ENCODE data around the gene AP3B1.

- TF ChIP-seq CTCF (conservative IDR thresholded peaks at IDR 0.05 in 1 of 2, IDR thresholded peaks at IDR 0.05 in 1 of 2; ENCODE audit: extremely low read depth in 1 of 2, insufficient read depth in 1 of 2, low read depth in 1 of 2, low read length in 2 of 2) (no peak), EZH2 (IDR thresholded peaks at IDR 0.05; ENCODE audit: borderline replicate concordance, low read length) (no peak)
These were observed 73.0 kb downstream of the AP3B1 start for GRCh38 chr5:78221467-78221866.
